SK-N-DZ (cell line): ENCODE measurements around the gene GUCY1A1.

Experiments used
- DNase-seq: peaks from one replicate; pipeline ENCODE4 v3.0.0-alpha.2; 2015; ENCODE audit warnings: low spot score

The GUCY1A1 gene

GRCh38 chr4:155734951-155735350 lies 68.3 kb downstream of the GUCY1A1 start:
- no peak for DNase-seq

GRCh38 chr4:155735496-155735895 lies 68.8 kb downstream of the GUCY1A1 start:
- no peak for DNase-seq

- DNase-seq, result no peak
Measured at GRCh38 chr4:155738548-155738947, 71.9 kb downstream of the GUCY1A1 start.

- no peak for DNase-seq
Measured at GRCh38 chr4:155741546-155741945, 74.9 kb downstream of the GUCY1A1 start.

- DNase-seq, result no peak
Measured at GRCh38 chr4:155742310-155743015, 75.8 kb downstream of the GUCY1A1 start.

- no peak for DNase-seq
Measured at GRCh38 chr4:155745984-155746383, 79.3 kb downstream of the GUCY1A1 start.

GRCh38 chr4:155748039-155748438 lies 81.4 kb downstream of the GUCY1A1 start:
- DNase-seq, result no peak

GRCh38 chr4:155749041-155749440 lies 82.4 kb downstream of the GUCY1A1 start:
- no peak for DNase-seq

- peak; percentile 47 for DNase-seq
Measured at GRCh38 chr4:155751569-155751968, 84.9 kb downstream of the GUCY1A1 start.

- no peak for DNase-seq
Measured at GRCh38 chr4:155757745-155758265, 91.2 kb downstream of the GUCY1A1 start.

GRCh38 chr4:155758481-155759371 lies 92.1 kb downstream of the GUCY1A1 start, which contains the start of gene GUCY1B1:
Gene GUCY1B1, plus strand, starts transcription at chr4:155759021. Its CDS starts 120 bp downstream, at chr4:155759141.
- DNase-seq, result peak; percentile 93

GRCh38 chr4:155759372-155760252 lies 93.0 kb downstream of the GUCY1A1 start:
- peak; percentile 57 for DNase-seq

- no peak for DNase-seq
Measured at GRCh38 chr4:155761047-155761446, 94.4 kb downstream of the GUCY1A1 start.

GRCh38 chr4:155761916-155762315 lies 95.3 kb downstream of the GUCY1A1 start:
- DNase-seq, result no peak

- DNase-seq, result no peak
Measured at GRCh38 chr4:155762334-155762733, 95.7 kb downstream of the GUCY1A1 start.

- no peak for DNase-seq
Measured at GRCh38 chr4:155763551-155763950, 96.9 kb downstream of the GUCY1A1 start.

- DNase-seq, result no peak
Measured at GRCh38 chr4:155765149-155765548, 98.5 kb downstream of the GUCY1A1 start.

- DNase-seq, result no peak
Measured at GRCh38 chr4:155766622-155767021, 100.0 kb downstream of the GUCY1A1 start.

- no peak for DNase-seq
Measured at GRCh38 chr4:155768370-155768769, 101.7 kb downstream of the GUCY1A1 start.

GRCh38 chr4:155769090-155769489 lies 102.4 kb downstream of the GUCY1A1 start:
- DNase-seq, result no peak

GRCh38 chr4:155772459-155773195 lies 106.0 kb downstream of the GUCY1A1 start:
- no peak for DNase-seq
